HepG2 (cell line): ENCODE measurements around the gene DDX18. TPM values are rescaled to one million over a fixed set of nuclear protein-coding genes. Genes with fewer than 3 reads are reported as not detected.

ENCODE experiments used
- JUNB ChIP-seq: sonication (generic); formaldehyde crosslinking; IDR thresholded peaks from 2 replicates; pipeline ENCODE4 v1.8.0; 2022; ENCODE audit warnings: missing genetic modification reagents, mild to moderate bottlenecking, borderline replicate concordance
- NFE2 ChIP-seq: sonication (generic); formaldehyde crosslinking; IDR thresholded peaks from 2 replicates; pipeline ENCODE4 v1.4.0; 2020; ENCODE audit warnings: missing genetic modification reagents
- NFKB2 ChIP-seq: sonication (generic); formaldehyde crosslinking; IDR thresholded peaks from 2 replicates; pipeline ENCODE4 v1.4.0; 2020; ENCODE audit warnings: missing genetic modification reagents, borderline replicate concordance
- ONECUT2 ChIP-seq: sonication (generic); formaldehyde crosslinking; IDR thresholded peaks from 2 replicates; pipeline ENCODE4 v1.4.0; 2020; ENCODE audit warnings: missing genetic modification reagents
- PHF20 ChIP-seq: sonication (generic); formaldehyde crosslinking; IDR thresholded peaks from 2 replicates; pipeline ENCODE4 v1.5.0; 2020; ENCODE audit warnings: mild to moderate bottlenecking, missing genetic modification reagents
- ZFP1 ChIP-seq: IDR thresholded peaks from 2 replicates; pipeline ENCODE4 v1.6.1; 2016
- ZNF20 ChIP-seq: sonication (generic); formaldehyde crosslinking; IDR thresholded peaks from 2 replicates; pipeline ENCODE4 v1.4.0; 2020; ENCODE audit warnings: mild to moderate bottlenecking, moderate library complexity, missing genetic modification reagents
- ZNF225 ChIP-seq: sonication (generic); formaldehyde crosslinking; IDR thresholded peaks from 2 replicates; pipeline ENCODE4 v1.4.0; 2020; ENCODE audit warnings: mild to moderate bottlenecking, missing genetic modification reagents
- ZNF33B ChIP-seq: sonication (generic); formaldehyde crosslinking; IDR thresholded peaks from 2 replicates; pipeline ENCODE4 v1.5.1; 2020; ENCODE audit warnings: mild to moderate bottlenecking, missing genetic modification reagents
- polyA plus RNA-seq, 8 experiments: library from polyadenylated mRNA; depleted of rRNA in 3 of 8; stranded (reverse) in 7 of 8; unstranded in 1 of 8; fragments of >200 nt; fragmentation: Illumina TruSeq in 4 of 8; extraction: Trizol in 4 of 8; gene quantifications; 2 replicates each; pipeline versions ENCODE4 v1.2.1 to v1.2.3, GENCODE V29; 2011 to 2016; ENCODE audit warnings: low read depth in 4 of 8, missing spikeins in 1 of 8, mixed read lengths in 1 of 8; ENCODE audit not compliant: insufficient read depth in 1 of 8
- total RNA-seq, 5 experiments: library from RNA; depleted of rRNA; stranded (reverse); fragments of >200 nt; fragmentation: Illumina TruSeq; extraction: Trizol; gene quantifications; 2 replicates each; pipeline ENCODE4 v1.2.3, GENCODE V29; 2016; ENCODE audit warnings: low read depth in 1 of 5
- TF ChIP-seq, protein P1 (sequence below): sonication (generic); formaldehyde crosslinking; IDR thresholded peaks from 2 replicates; pipeline ENCODE4 v1.9.0; 2021; ENCODE audit warnings: missing genetic modification reagents, borderline replicate concordance
- TF ChIP-seq, protein P2 (sequence below): IDR thresholded peaks from 2 replicates; pipeline ENCODE4 v1.6.1; 2016
- TF ChIP-seq, protein P3 (sequence below): sonication (generic); formaldehyde crosslinking; IDR thresholded peaks from 2 replicates; pipeline ENCODE4 v1.4.0; 2020; ENCODE audit warnings: missing genetic modification reagents, mild to moderate bottlenecking, borderline replicate concordance
- TF ChIP-seq, protein P4 (sequence below): fragments of 450-650 bp; IDR thresholded peaks from 2 replicates; pipeline ENCODE4 v1.6.1; 2016
- TF ChIP-seq, protein P5 (sequence below): sonication (generic); formaldehyde crosslinking; IDR thresholded peaks from 2 replicates; pipeline ENCODE4 v1.8.1; 2023; ENCODE audit warnings: mild to moderate bottlenecking, missing genetic modification reagents

Gene DDX18
- total and polyA plus RNA-seq, 2 of the 13 experiments (the other 11 are each of a cell fraction or from before 2014, with no cell fraction given) = 64.0 to 134 TPM

DNA sequence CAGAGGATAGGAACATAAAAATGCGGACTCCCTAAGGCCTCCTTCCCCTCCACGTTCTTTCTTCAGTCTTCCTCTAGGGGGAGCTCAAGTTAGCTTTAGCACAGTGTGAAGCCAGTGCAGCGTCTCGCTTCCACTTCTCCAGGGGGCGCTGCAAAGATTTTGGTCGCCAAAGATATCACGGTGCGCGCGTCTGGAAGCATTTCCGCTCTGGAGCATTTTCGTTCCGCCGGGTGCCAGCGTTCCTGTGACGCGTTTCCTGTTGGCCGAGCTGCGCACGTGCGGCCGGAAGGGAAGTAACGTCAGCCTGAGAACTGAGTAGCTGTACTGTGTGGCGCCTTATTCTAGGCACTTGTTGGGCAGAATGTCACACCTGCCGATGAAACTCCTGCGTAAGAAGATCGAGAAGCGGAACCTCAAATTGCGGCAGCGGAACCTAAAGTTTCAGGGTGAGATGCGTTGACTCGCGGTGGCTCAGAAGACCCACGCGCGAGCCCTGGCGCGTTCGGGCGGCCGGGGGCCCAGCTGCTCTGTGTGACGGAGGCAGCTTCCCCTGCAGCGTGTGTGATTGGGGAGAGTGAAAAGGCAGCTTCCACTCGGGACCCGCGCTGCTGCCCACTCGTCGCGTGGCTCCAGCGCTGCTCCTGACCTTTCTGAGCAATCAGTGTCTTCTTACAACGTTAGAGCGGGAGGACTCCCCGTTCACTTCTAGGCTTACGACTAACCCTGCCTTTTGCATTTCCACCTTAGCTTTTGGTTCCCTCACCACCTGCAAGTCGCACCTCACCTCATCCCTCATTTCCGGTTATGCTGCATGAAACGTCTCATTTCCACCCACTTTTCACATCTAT is at the start of gene DDX18 (continued):
- TF ChIP-seq, protein P1, sequence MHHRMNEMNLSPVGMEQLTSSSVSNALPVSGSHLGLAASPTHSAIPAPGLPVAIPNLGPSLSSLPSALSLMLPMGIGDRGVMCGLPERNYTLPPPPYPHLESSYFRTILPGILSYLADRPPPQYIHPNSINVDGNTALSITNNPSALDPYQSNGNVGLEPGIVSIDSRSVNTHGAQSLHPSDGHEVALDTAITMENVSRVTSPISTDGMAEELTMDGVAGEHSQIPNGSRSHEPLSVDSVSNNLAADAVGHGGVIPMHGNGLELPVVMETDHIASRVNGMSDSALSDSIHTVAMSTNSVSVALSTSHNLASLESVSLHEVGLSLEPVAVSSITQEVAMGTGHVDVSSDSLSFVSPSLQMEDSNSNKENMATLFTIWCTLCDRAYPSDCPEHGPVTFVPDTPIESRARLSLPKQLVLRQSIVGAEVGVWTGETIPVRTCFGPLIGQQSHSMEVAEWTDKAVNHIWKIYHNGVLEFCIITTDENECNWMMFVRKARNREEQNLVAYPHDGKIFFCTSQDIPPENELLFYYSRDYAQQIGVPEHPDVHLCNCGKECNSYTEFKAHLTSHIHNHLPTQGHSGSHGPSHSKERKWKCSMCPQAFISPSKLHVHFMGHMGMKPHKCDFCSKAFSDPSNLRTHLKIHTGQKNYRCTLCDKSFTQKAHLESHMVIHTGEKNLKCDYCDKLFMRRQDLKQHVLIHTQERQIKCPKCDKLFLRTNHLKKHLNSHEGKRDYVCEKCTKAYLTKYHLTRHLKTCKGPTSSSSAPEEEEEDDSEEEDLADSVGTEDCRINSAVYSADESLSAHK (CRISPR knock-in tag) = no peak; the same call in 1 of the 2 replicates
- TF ChIP-seq ONECUT2 (CRISPR knock-in tag) (0 out of 2 replicates have a peak, but pooled peaks have one; percentile 26), NFE2 (CRISPR knock-in tag) (no peak), JUNB (CRISPR knock-in tag) (no peak), ZFP1 (peak; percentile 87; the same call in 1 of the 2 replicates), NFKB2 (peak; percentile 87; the same call in 1 of the 2 replicates), ZNF20 (0 out of 2 replicates have a peak, but pooled peaks have one; percentile 80), ZNF225 (CRISPR knock-in tag) (peak; percentile 97; the same call in 1 of the 2 replicates), ZNF33B (CRISPR knock-in tag) (peak; percentile 96), PHF20 (CRISPR knock-in tag) (peak; percentile 99)
- TF ChIP-seq, protein P2, sequence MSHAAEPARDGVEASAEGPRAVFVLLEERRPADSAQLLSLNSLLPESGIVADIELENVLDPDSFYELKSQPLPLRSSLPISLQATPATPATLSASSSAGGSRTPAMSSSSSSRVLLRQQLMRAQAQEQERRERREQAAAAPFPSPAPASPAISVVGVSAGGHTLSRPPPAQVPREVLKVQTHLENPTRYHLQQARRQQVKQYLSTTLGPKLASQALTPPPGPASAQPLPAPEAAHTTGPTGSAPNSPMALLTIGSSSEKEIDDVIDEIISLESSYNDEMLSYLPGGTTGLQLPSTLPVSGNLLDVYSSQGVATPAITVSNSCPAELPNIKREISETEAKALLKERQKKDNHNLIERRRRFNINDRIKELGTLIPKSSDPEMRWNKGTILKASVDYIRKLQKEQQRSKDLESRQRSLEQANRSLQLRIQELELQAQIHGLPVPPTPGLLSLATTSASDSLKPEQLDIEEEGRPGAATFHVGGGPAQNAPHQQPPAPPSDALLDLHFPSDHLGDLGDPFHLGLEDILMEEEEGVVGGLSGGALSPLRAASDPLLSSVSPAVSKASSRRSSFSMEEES (CRISPR knock-in tag) = peak; percentile 86
- TF ChIP-seq, protein P3, sequence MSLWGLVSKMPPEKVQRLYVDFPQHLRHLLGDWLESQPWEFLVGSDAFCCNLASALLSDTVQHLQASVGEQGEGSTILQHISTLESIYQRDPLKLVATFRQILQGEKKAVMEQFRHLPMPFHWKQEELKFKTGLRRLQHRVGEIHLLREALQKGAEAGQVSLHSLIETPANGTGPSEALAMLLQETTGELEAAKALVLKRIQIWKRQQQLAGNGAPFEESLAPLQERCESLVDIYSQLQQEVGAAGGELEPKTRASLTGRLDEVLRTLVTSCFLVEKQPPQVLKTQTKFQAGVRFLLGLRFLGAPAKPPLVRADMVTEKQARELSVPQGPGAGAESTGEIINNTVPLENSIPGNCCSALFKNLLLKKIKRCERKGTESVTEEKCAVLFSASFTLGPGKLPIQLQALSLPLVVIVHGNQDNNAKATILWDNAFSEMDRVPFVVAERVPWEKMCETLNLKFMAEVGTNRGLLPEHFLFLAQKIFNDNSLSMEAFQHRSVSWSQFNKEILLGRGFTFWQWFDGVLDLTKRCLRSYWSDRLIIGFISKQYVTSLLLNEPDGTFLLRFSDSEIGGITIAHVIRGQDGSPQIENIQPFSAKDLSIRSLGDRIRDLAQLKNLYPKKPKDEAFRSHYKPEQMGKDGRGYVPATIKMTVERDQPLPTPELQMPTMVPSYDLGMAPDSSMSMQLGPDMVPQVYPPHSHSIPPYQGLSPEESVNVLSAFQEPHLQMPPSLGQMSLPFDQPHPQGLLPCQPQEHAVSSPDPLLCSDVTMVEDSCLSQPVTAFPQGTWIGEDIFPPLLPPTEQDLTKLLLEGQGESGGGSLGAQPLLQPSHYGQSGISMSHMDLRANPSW = peak; percentile 86; the same call in 1 of the 2 replicates
- TF ChIP-seq, protein P4, sequence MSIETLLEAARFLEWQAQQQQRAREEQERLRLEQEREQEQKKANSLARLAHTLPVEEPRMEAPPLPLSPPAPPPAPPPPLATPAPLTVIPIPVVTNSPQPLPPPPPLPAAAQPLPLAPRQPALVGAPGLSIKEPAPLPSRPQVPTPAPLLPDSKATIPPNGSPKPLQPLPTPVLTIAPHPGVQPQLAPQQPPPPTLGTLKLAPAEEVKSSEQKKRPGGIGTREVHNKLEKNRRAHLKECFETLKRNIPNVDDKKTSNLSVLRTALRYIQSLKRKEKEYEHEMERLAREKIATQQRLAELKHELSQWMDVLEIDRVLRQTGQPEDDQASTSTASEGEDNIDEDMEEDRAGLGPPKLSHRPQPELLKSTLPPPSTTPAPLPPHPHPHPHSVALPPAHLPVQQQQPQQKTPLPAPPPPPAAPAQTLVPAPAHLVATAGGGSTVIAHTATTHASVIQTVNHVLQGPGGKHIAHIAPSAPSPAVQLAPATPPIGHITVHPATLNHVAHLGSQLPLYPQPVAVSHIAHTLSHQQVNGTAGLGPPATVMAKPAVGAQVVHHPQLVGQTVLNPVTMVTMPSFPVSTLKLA = peak; percentile 96
- TF ChIP-seq, protein P5, sequence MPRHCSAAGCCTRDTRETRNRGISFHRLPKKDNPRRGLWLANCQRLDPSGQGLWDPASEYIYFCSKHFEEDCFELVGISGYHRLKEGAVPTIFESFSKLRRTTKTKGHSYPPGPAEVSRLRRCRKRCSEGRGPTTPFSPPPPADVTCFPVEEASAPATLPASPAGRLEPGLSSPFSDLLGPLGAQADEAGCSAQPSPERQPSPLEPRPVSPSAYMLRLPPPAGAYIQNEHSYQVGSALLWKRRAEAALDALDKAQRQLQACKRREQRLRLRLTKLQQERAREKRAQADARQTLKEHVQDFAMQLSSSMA (CRISPR knock-in tag) = peak; percentile 85; the same call in 1 of the 2 replicates
